ENCODE results near the gene ZDHHC11B. TPM values are rescaled to one million over a fixed set of nuclear protein-coding genes. Genes with fewer than 3 reads are reported as not detected.

Gene ZDHHC11B
- total RNA-seq, 1 experiment from 2014 or later, result 0.40 TPM

GRCh38 chr5:674630-675011 lies 109.9 kb downstream of the ZDHHC11B start:
- Histone ChIP-seq H2AFZ (ENCODE audit: low read length) (no peak overlapping the region), H3K27me3 (ENCODE audit: low read length) (no peaks in the 10 kb centered on the region), H3K4me1 (ENCODE audit: insufficient read depth, low read length) (peaks cover 29% of the 10 kb centered on the region), H3K4me3 (ENCODE audit: low read length) (no peak overlapping the region), H3K9me3 (ENCODE audit: low read length) (no peaks in the 10 kb centered on the region), H3F3A (ENCODE audit: low read length, unreplicated experiment) (no peaks in the 10 kb centered on the region), H3K9me2 (replicated peaks; ENCODE audit: low read length) (no peaks in the 10 kb centered on the region), H3K36me3 (ENCODE audit: low read depth, low read length) (no peaks in the 10 kb centered on the region), H4K20me1 (ENCODE audit: low read length) (no peaks in the 10 kb centered on the region), H3K4me2 (ENCODE audit: low read length) (no peak overlapping the region), H3K79me2 (ENCODE audit: low read length) (no peaks in the 10 kb centered on the region), H3K9ac (ENCODE audit: low read length) (no peak overlapping the region), H3K27ac (ENCODE audit: low read length) (no peak overlapping the region)
- peak; percentile 25 for DNase-seq
- TF ChIP-seq EZH2 (IDR thresholded peaks at IDR 0.05; ENCODE audit: low read length, unreplicated experiment) (no peak), EZH2phosphoT487 (IDR thresholded peaks at IDR 0.05; ENCODE audit: borderline replicate concordance, low read length) (no peak)
- TF ChIP-seq, protein P1, sequence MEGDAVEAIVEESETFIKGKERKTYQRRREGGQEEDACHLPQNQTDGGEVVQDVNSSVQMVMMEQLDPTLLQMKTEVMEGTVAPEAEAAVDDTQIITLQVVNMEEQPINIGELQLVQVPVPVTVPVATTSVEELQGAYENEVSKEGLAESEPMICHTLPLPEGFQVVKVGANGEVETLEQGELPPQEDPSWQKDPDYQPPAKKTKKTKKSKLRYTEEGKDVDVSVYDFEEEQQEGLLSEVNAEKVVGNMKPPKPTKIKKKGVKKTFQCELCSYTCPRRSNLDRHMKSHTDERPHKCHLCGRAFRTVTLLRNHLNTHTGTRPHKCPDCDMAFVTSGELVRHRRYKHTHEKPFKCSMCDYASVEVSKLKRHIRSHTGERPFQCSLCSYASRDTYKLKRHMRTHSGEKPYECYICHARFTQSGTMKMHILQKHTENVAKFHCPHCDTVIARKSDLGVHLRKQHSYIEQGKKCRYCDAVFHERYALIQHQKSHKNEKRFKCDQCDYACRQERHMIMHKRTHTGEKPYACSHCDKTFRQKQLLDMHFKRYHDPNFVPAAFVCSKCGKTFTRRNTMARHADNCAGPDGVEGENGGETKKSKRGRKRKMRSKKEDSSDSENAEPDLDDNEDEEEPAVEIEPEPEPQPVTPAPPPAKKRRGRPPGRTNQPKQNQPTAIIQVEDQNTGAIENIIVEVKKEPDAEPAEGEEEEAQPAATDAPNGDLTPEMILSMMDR (conservative IDR thresholded peaks at IDR 0.05; ENCODE audit: low read depth, low read length), result no peak
- POLR2A ChIA-PET (ENCODE audit: unreplicated experiment), result no interaction called here
- BruUV-seq (replicated peaks), result no TSS peak
- ATAC-seq, result peak; percentile 6
- intact Hi-C loops (cut with micrococcal nuclease), result loop anchor here (5.0 kb wide), 2 partner anchors 148 to 178 kb away; partner anchors contain the start of gene ZDHHC11
- CTCF ChIA-PET, result no interaction called here

GRCh38 chr5:673831-674629 lies 110.5 kb downstream of the ZDHHC11B start:
- intact Hi-C loops (cut with micrococcal nuclease), result loop anchor here (5.0 kb wide), 2 partner anchors 148 to 178 kb away; partner anchors contain the start of gene ZDHHC11
- peaks cover 29% of the 10 kb centered on the region for H3K4me1 ChIP-seq (ENCODE audit: insufficient read depth, low read length)
- POLR2A ChIA-PET (ENCODE audit: unreplicated experiment), result no interaction called here
- no peak overlapping the region for H3K4me3 ChIP-seq (ENCODE audit: low read length)
- H3K9me3 ChIP-seq (ENCODE audit: low read length), result no peaks in the 10 kb centered on the region
- no TSS peak for BruUV-seq (replicated peaks)
- no peak overlapping the region for H3K27ac ChIP-seq (ENCODE audit: low read length)
- ATAC-seq (no peak), DNase-seq (no peak)
- no peaks in the 10 kb centered on the region for H3K79me2 ChIP-seq (ENCODE audit: low read length)
- H3K4me2 ChIP-seq (ENCODE audit: low read length), result no peak overlapping the region
- H3K9me2 ChIP-seq (replicated peaks; ENCODE audit: low read length), result no peaks in the 10 kb centered on the region
- no peaks in the 10 kb centered on the region for H4K20me1 ChIP-seq (ENCODE audit: low read length)
- H3K9ac ChIP-seq (ENCODE audit: low read length), result peak overlapping the region; percentile 87
- CTCF ChIA-PET, result no interaction called here
- H3F3A ChIP-seq (ENCODE audit: low read length, unreplicated experiment), result no peaks in the 10 kb centered on the region
- no peak overlapping the region for H2AFZ ChIP-seq (ENCODE audit: low read length)
- TF ChIP-seq, protein P1 (conservative IDR thresholded peaks at IDR 0.05; ENCODE audit: low read depth, low read length), result no peak
- TF ChIP-seq EZH2phosphoT487 (IDR thresholded peaks at IDR 0.05; ENCODE audit: borderline replicate concordance, low read length) (no peak), EZH2 (IDR thresholded peaks at IDR 0.05; ENCODE audit: low read length, unreplicated experiment) (no peak)
- H3K27me3 ChIP-seq (ENCODE audit: low read length), result no peaks in the 10 kb centered on the region
- H3K36me3 ChIP-seq (ENCODE audit: low read depth, low read length), result no peaks in the 10 kb centered on the region
